ENCODE data around the gene TRIO. TPM values are rescaled to one million over a fixed set of nuclear protein-coding genes. Genes with fewer than 3 reads are reported as not detected.

TRIO gene
- total and polyA plus RNA-seq, 2 of the 8 experiments (the other 6 are each of a cell fraction or from before 2014, with no cell fraction given): 35.1 to 69.1 TPM

DNA sequence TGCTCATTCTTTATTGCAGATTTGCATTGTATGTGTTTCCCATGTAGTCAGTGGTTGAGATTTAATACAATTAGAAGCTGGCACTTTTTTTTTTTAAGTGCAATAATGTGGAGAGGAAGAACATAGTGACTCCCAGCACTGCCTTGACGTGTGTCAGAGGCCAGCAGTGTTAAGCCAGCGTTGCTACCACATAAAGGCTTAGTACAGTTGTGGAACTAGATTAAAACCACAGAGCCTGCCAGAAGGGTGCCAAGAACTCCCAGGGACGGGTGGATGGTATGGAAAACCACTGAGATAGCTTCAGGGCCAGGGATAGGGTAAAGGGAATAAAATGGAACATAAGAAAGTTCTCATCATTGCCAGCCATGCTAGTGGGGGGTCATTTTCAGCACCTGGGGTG, 142.9 kb downstream of the TRIO start:
- no peak for DNase-seq (ENCODE audit: low read depth in 1 of 2, low spot score in 2 of 2)
- H4K8ac ChIP-seq (ENCODE audit: extremely low read depth, insufficient read depth, low read length): no peak overlapping the region
- H3K23me2 ChIP-seq (ENCODE audit: low read depth, low read length): no peaks in the 10 kb centered on the region
- H3K4ac ChIP-seq (replicated peaks; ENCODE audit: insufficient read length, low read depth, low read length): no peak overlapping the region
- POLR2A ChIA-PET (ENCODE audit: partially characterized antibody): interaction anchor here (0.7 kb wide), 1 partner anchor 454 kb away, joined by 4 read pairs; no protein-coding TSS in a partner anchor
- H2BK120ac ChIP-seq (replicated peaks; ENCODE audit: low read depth, low read length): no peak overlapping the region
- H3K23ac ChIP-seq (ENCODE audit: insufficient read length): no peak overlapping the region
- FAIRE-seq: no peak
- no peaks in the 10 kb centered on the region for H3K27me3 ChIP-seq (replicated peaks in 1 of 4; ENCODE audit: control insufficient read depth in 3 of 4, extremely low read depth in 1 of 4, insufficient read depth in 3 of 4, low read length in 3 of 4)
- H4K20me1 ChIP-seq (replicated peaks in 1 of 2; ENCODE audit: control insufficient read depth in 1 of 2, insufficient read depth in 2 of 2, low read length in 2 of 2): peaks cover 0 to 3% of the 10 kb centered on the region in 2 experiments
- H4K91ac ChIP-seq (replicated peaks; ENCODE audit: insufficient read length, low read length): no peak overlapping the region
- no peak overlapping the region for H2BK20ac ChIP-seq (ENCODE audit: low read length)
- H2BK5ac ChIP-seq (ENCODE audit: low read depth, low read length): no peak overlapping the region
- H2AK5ac ChIP-seq (ENCODE audit: low read depth, low read length): no peak overlapping the region
- no peaks in the 10 kb centered on the region; the same call in 1 of the 2 replicates for H3K79me1 ChIP-seq (ENCODE audit: low read depth, low read length)
- no peak overlapping the region for H4K5ac ChIP-seq (ENCODE audit: insufficient read length, low read depth, low read length)
- H3K79me2 ChIP-seq (ENCODE audit: control insufficient read depth in 1 of 2, insufficient read depth in 2 of 2, low read length in 2 of 2): peaks cover 0 to 13% of the 10 kb centered on the region in 2 experiments; a peak in 2 of 4 replicates
- H2AFZ ChIP-seq (ENCODE audit: low read length): no peak overlapping the region
- no peak overlapping the region for H3K4me2 ChIP-seq (ENCODE audit: insufficient read depth in 1 of 2, low read depth in 2 of 2, low read length in 2 of 2)
- CTCF ChIA-PET (ENCODE audit: partially characterized antibody): interaction anchor here (1.0 to 1.2 kb wide), 2 partner anchors 15 to 303 kb away, joined by 4 to 5 read pairs; no protein-coding TSS in a partner anchor
- WGBS, 2 experiments (ENCODE audit: extremely low coverage in 1 of 2, insufficient coverage in 1 of 2, insufficient read length in 1 of 2, insufficient replicate concordance in 2 of 2, low coverage in 1 of 2, low lambda C conversion rate in 2 of 2, missing lambda C conversion rate in 1 of 2): 91% methylated on average over 3 of the region's 3 CpGs; no CpG with 5 or more reads in 1 of the 2 experiments
- H3K9ac ChIP-seq (replicated peaks in 1 of 4; ENCODE audit: extremely low read depth in 1 of 4, low read depth in 3 of 4, low read length in 3 of 4): no peak overlapping the region
- no peak overlapping the region for H3K4me3 ChIP-seq (ENCODE audit: extremely low read depth in 1 of 4, insufficient read depth in 2 of 4, low read depth in 3 of 4, low read length in 4 of 4)
- no peak overlapping the region for H3K56ac ChIP-seq (replicated peaks; ENCODE audit: insufficient read length, low read depth, low read length)
- H3K18ac ChIP-seq (ENCODE audit: extremely low read depth, low read length): no peak overlapping the region
- H3K14ac ChIP-seq (ENCODE audit: insufficient read length): no peak overlapping the region
- H2BK12ac ChIP-seq (ENCODE audit: low read depth, low read length): no peak overlapping the region
- H3K36me3 ChIP-seq (ENCODE audit: control insufficient read depth in 2 of 4, insufficient read depth in 4 of 4, low read length in 3 of 4): peaks cover 0 to 16% (median 4%) of the 10 kb centered on the region in 4 experiments; a peak in 4 of 8 replicates
- H3K4me1 ChIP-seq (replicated peaks in 1 of 4; ENCODE audit: control insufficient read depth in 3 of 4, insufficient read depth in 4 of 4, low read length in 3 of 4): peaks cover 0 to 6% (median 2%) of the 10 kb centered on the region in 4 experiments; a peak in 4 of 7 replicates
- no peaks in the 10 kb centered on the region for H3K9me3 ChIP-seq (ENCODE audit: insufficient read depth in 2 of 2, low read depth in 1 of 2, low read length in 1 of 2)
- H2BK15ac ChIP-seq (ENCODE audit: low read length): no peak overlapping the region
- no peak overlapping the region for H3K27ac ChIP-seq (ENCODE audit: low read depth, low read length)
- TF ChIP-seq EP300 (IDR thresholded peaks at IDR 0.05; ENCODE audit: borderline replicate concordance in 1 of 2, low read depth in 2 of 2, low read length in 2 of 2): no peak
- no peak for TF ChIP-seq SP4 (IDR thresholded peaks at IDR 0.05; ENCODE audit: low read length)
- TF ChIP-seq TAF7 (optimal IDR thresholded peaks at IDR 0.05; ENCODE audit: borderline replicate concordance, low read depth, low read length): no peak
- no peak for TF ChIP-seq TAF1 (IDR thresholded peaks at IDR 0.05; ENCODE audit: low read depth, low read length)
- no peak for TF ChIP-seq BRCA1 (IDR thresholded peaks at IDR 0.05; ENCODE audit: low read depth, low read length)
- TF ChIP-seq KDM4A (IDR thresholded peaks at IDR 0.05; ENCODE audit: low read depth, low read length, severe bottlenecking): no peak
- TF ChIP-seq BACH1 (IDR thresholded peaks at IDR 0.05; ENCODE audit: low read length): no peak
- TF ChIP-seq YY1 (IDR thresholded peaks at IDR 0.05; ENCODE audit: low read depth, low read length): no peak
- no peak for TF ChIP-seq HDAC2 (IDR thresholded peaks at IDR 0.05; ENCODE audit: borderline replicate concordance in 1 of 2, low read depth in 2 of 2, low read length in 2 of 2)
- no peak for TF ChIP-seq FOSL1 (IDR thresholded peaks at IDR 0.05; ENCODE audit: insufficient read depth, low read depth, low read length)
- no peak for TF ChIP-seq TBP (IDR thresholded peaks at IDR 0.05; ENCODE audit: low read depth, low read length)
- TF ChIP-seq GABPA (IDR thresholded peaks at IDR 0.05; ENCODE audit: borderline replicate concordance, insufficient read depth, low read length): no peak
- no peak for TF ChIP-seq EZH2 (IDR thresholded peaks at IDR 0.05; ENCODE audit: low read depth, low read length, severe bottlenecking)
- no peak for TF ChIP-seq HDAC6 (IDR thresholded peaks at IDR 0.05; ENCODE audit: low read depth, low read length)
